ENCODE data around the gene TSHZ2.
"Not testable (repeated sequence)": the region's sequence is repeated elsewhere in the genome, so short reads cannot be mapped to it uniquely, and the experiment has no call there.

The TSHZ2 gene

GRCh38 chr20:53089851-53090250, 117.7 kb downstream of the TSHZ2 start:
- not testable (repeated sequence) for DNase-seq

GRCh38 chr20:53091789-53092188, 119.6 kb downstream of the TSHZ2 start:
- no peak for DNase-seq

- no peak for DNase-seq
Measured at GRCh38 chr20:53092772-53093300, 120.7 kb downstream of the TSHZ2 start.

GRCh38 chr20:53097371-53097770, 125.2 kb downstream of the TSHZ2 start:
- DNase-seq = no peak

GRCh38 chr20:53097791-53098190, 125.6 kb downstream of the TSHZ2 start:
- no peak for DNase-seq

GRCh38 chr20:53098621-53099020, 126.5 kb downstream of the TSHZ2 start:
- no peak for DNase-seq

GRCh38 chr20:53099856-53100255, 127.7 kb downstream of the TSHZ2 start:
- no peak for DNase-seq

- no peak for DNase-seq
Measured at GRCh38 chr20:53100476-53100911, 128.3 kb downstream of the TSHZ2 start.

GRCh38 chr20:53101992-53102760, 130.0 kb downstream of the TSHZ2 start:
- DNase-seq = no peak

- no peak for DNase-seq
Measured at GRCh38 chr20:53103124-53103523, 131.0 kb downstream of the TSHZ2 start.

- DNase-seq = no peak
Measured at GRCh38 chr20:53104884-53105283, 132.7 kb downstream of the TSHZ2 start.

- DNase-seq = no peak
Measured at GRCh38 chr20:53116733-53117132, 144.6 kb downstream of the TSHZ2 start.

- no peak for DNase-seq
Measured at GRCh38 chr20:53122853-53123252, 150.7 kb downstream of the TSHZ2 start.

- no peak for DNase-seq
Measured at GRCh38 chr20:53124075-53124551, 152.0 kb downstream of the TSHZ2 start.

- DNase-seq = no peak
Measured at GRCh38 chr20:53124803-53125202, 152.6 kb downstream of the TSHZ2 start.

- no peak for DNase-seq
Measured at GRCh38 chr20:53126185-53126584, 154.0 kb downstream of the TSHZ2 start.

- no peak for DNase-seq
Measured at GRCh38 chr20:53127027-53127426, 154.9 kb downstream of the TSHZ2 start.

- DNase-seq = no peak
Measured at GRCh38 chr20:53128004-53128403, 155.8 kb downstream of the TSHZ2 start.

- no peak for DNase-seq
Measured at GRCh38 chr20:53129563-53129962, 157.4 kb downstream of the TSHZ2 start.

- DNase-seq = no peak
Measured at GRCh38 chr20:53130795-53131194, 158.6 kb downstream of the TSHZ2 start.

- DNase-seq = no peak
Measured at GRCh38 chr20:53133125-53133524, 161.0 kb downstream of the TSHZ2 start.

GRCh38 chr20:53133628-53134027, 161.5 kb downstream of the TSHZ2 start:
- DNase-seq = no peak

- no peak for DNase-seq
Measured at GRCh38 chr20:53136473-53136872, 164.3 kb downstream of the TSHZ2 start.

- DNase-seq = no peak
Measured at GRCh38 chr20:53138454-53139262, 166.5 kb downstream of the TSHZ2 start.

Data from stimulated activated CD4-positive, alpha-beta T cell treated with anti-CD3 and anti-CD28 coated beads, Interleukin-12 subunit alpha, Interleukin-12 subunit beta, amount 100 ng/mL, for 4 hours (primary cell).